ENCODE measurements around the gene RPS6KA4.

Gene RPS6KA4

GRCh38 chr11:64396079-64396591 lies 37.2 kb downstream of the RPS6KA4 start:
- no peak overlapping the region for H3K9ac ChIP-seq
- H3K79me2 ChIP-seq (ENCODE audit: insufficient read depth, low read depth), result no peaks in the 10 kb centered on the region
- no peak overlapping the region for H2AFZ ChIP-seq (ENCODE audit: low read depth)
- H3K36me3 ChIP-seq (ENCODE audit: insufficient read depth), result no peaks in the 10 kb centered on the region
- TF ChIP-seq CTCF (conservative IDR thresholded peaks at IDR 0.05; ENCODE audit: low read depth, low read length), result no peak
- H4K20me1 ChIP-seq (ENCODE audit: insufficient read depth), result no peaks in the 10 kb centered on the region
- H3K4me3 ChIP-seq (IDR thresholded peaks at IDR 0.05; ENCODE audit: insufficient read depth, low read depth, low read length), result no peak overlapping the region
- no peak overlapping the region for H3K27ac ChIP-seq
- no peaks in the 10 kb centered on the region for H3K4me1 ChIP-seq (ENCODE audit: low read depth, poor library complexity, severe bottlenecking)
- H3K27me3 ChIP-seq (ENCODE audit: insufficient read depth, low read depth), result peaks cover 62% of the 10 kb centered on the region; the same call in 1 of the 2 replicates
- H3K4me2 ChIP-seq, result no peak overlapping the region

DNA sequence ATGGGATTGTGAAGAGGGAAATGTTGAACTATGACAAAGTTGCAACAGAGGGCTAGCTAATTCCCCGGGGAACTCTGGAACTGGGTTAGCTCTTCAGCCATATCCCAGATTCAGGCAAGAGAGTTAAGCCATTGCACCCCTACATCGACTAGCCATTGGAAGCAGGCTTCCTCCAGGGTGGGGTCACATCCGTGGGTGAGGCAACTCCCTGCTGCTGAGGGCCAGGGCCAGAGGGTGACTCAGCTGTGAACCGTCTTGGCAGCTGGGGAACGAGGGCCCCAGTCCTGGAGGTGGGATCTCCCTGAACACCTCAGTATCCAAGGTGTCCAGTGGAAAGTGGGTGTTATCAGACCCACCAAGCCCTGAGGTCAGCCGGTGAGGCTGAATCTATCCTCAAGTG lies 41.1 kb downstream of the RPS6KA4 start:
- no peak overlapping the region for H3K4me3 ChIP-seq (IDR thresholded peaks at IDR 0.05; ENCODE audit: insufficient read depth, low read depth, low read length)
- no peaks in the 10 kb centered on the region for H3K79me2 ChIP-seq (ENCODE audit: insufficient read depth, low read depth)
- H3K4me1 ChIP-seq (ENCODE audit: low read depth, poor library complexity, severe bottlenecking), result no peaks in the 10 kb centered on the region
- H3K27ac ChIP-seq, result no peak overlapping the region
- peaks cover 71% of the 10 kb centered on the region for H3K27me3 ChIP-seq (ENCODE audit: insufficient read depth, low read depth)
- no peak overlapping the region for H2AFZ ChIP-seq (ENCODE audit: low read depth)
- H3K4me2 ChIP-seq, result no peak overlapping the region
- no peak overlapping the region for H3K9ac ChIP-seq
- TF ChIP-seq CTCF (conservative IDR thresholded peaks at IDR 0.05; ENCODE audit: low read depth, low read length), result no peak
- H4K20me1 ChIP-seq (ENCODE audit: insufficient read depth), result no peaks in the 10 kb centered on the region
- H3K36me3 ChIP-seq (ENCODE audit: insufficient read depth), result no peaks in the 10 kb centered on the region

- Histone ChIP-seq H2AFZ (ENCODE audit: low read depth) (no peak overlapping the region), H3K27me3 (ENCODE audit: insufficient read depth, low read depth) (peaks cover 73% of the 10 kb centered on the region), H3K27ac (no peak overlapping the region), H4K20me1 (ENCODE audit: insufficient read depth) (no peaks in the 10 kb centered on the region), H3K79me2 (ENCODE audit: insufficient read depth, low read depth) (no peaks in the 10 kb centered on the region), H3K4me1 (ENCODE audit: low read depth, poor library complexity, severe bottlenecking) (no peaks in the 10 kb centered on the region), H3K36me3 (ENCODE audit: insufficient read depth) (no peaks in the 10 kb centered on the region), H3K9ac (no peak overlapping the region), H3K4me3 (IDR thresholded peaks at IDR 0.05; ENCODE audit: insufficient read depth, low read depth, low read length) (no peak overlapping the region), H3K4me2 (no peak overlapping the region)
- TF ChIP-seq CTCF (conservative IDR thresholded peaks at IDR 0.05; ENCODE audit: low read depth, low read length), result no peak
Measured at GRCh38 chr11:64400667-64401066, 41.7 kb downstream of the RPS6KA4 start.

- no peak overlapping the region for H3K4me2 ChIP-seq
- no peak for TF ChIP-seq CTCF (conservative IDR thresholded peaks at IDR 0.05; ENCODE audit: low read depth, low read length)
- no peak overlapping the region for H3K9ac ChIP-seq
- H3K4me1 ChIP-seq (ENCODE audit: low read depth, poor library complexity, severe bottlenecking), result no peaks in the 10 kb centered on the region
- no peaks in the 10 kb centered on the region for H3K79me2 ChIP-seq (ENCODE audit: insufficient read depth, low read depth)
- no peak overlapping the region for H3K27ac ChIP-seq
- no peak overlapping the region for H3K4me3 ChIP-seq (IDR thresholded peaks at IDR 0.05; ENCODE audit: insufficient read depth, low read depth, low read length)
- H3K27me3 ChIP-seq (ENCODE audit: insufficient read depth, low read depth), result peaks cover 69% of the 10 kb centered on the region
- no peaks in the 10 kb centered on the region for H4K20me1 ChIP-seq (ENCODE audit: insufficient read depth)
- H2AFZ ChIP-seq (ENCODE audit: low read depth), result no peak overlapping the region
- H3K36me3 ChIP-seq (ENCODE audit: insufficient read depth), result no peaks in the 10 kb centered on the region
Measured at GRCh38 chr11:64401775-64402174, 42.8 kb downstream of the RPS6KA4 start.
